Keratinocyte (primary cell): ENCODE data around the gene MICAL3.

ENCODE experiments used
- CTCF ChIP-seq, 3 experiments: IDR thresholded peaks in 1 of 3; conservative IDR thresholded peaks in 1 of 3; optimal IDR thresholded peaks in 1 of 3; 2 replicates in 2 of 3; 3 replicates in 1 of 3; pipeline versions ENCODE3 to v1.5.1; 2011; ENCODE audit warnings: low read length in 3 of 3, mild to moderate bottlenecking in 3 of 3, moderate library complexity in 2 of 3, control low read depth in 1 of 3, inconsistent platforms in 1 of 3; ENCODE audit not compliant: insufficient read depth in 2 of 3; ENCODE audit errors: extremely low read depth in 1 of 3
- EZH2 ChIP-seq: IDR thresholded peaks from one replicate; pipeline ENCODE4 v1.6.1; 2012; ENCODE audit warnings: inconsistent platforms, mild to moderate bottlenecking, low read length, moderate library complexity

- TF ChIP-seq CTCF (optimal IDR thresholded peaks at IDR 0.05 in 1 of 3, IDR thresholded peaks at IDR 0.05 in 1 of 3, conservative IDR thresholded peaks at IDR 0.05 in 1 of 3; ENCODE audit: extremely low read depth in 1 of 3, insufficient read depth in 2 of 3, low read length in 3 of 3) (no peak), EZH2 (no peak)
Observed at GRCh38 chr22:17774926-17775685, 249.3 kb downstream of the MICAL3 start.
